ENCODE measurements around the gene TRIM8.
"Not testable (repeated sequence)": the region's sequence is repeated elsewhere in the genome, so short reads cannot be mapped to it uniquely, and the experiment has no call there.

The TRIM8 gene

DNA sequence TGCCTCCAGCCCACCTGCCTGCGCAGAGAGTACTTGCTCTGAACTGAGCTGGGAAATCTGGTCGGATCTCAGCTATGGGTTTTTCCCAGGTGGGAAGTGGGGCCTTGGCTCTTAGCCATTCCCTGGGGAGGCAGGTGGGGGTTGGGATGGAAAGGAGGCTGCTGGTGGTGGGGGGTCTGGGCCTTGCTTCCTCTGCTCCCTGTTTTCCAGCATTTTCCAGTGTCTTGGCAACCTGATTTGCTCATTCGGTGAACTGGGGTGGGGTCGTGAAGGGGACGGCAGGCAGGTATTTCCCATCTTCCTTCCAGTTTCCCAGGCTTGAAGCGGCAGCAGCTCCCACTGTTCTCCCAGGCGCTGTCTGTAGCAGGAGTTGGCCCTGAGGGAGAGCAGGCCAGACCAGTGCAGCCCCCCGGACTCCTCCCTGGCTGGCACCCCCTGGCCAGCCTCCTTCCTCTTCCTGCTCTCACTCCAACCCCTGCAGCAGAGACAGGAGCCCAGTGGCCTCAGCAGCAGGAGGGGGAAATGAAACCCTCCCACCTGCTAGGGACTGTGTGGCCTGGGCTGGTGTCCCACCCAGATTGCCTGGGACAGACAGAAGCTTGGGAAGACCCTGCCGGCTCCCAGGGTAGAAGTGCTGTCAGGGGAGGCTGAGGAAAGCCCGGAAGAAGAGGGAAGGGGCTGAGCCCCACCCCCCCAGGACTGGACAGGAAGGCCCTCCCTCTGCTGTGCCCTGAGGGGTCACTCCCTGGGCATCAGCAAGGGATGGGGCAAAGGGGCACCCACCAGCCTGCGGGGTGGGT lies 6.6 kb downstream of the TRIM8 start:
- DNase-seq, result peak in 3 of 4 experiments; percentile 54 to 63 (median 59)

DNA sequence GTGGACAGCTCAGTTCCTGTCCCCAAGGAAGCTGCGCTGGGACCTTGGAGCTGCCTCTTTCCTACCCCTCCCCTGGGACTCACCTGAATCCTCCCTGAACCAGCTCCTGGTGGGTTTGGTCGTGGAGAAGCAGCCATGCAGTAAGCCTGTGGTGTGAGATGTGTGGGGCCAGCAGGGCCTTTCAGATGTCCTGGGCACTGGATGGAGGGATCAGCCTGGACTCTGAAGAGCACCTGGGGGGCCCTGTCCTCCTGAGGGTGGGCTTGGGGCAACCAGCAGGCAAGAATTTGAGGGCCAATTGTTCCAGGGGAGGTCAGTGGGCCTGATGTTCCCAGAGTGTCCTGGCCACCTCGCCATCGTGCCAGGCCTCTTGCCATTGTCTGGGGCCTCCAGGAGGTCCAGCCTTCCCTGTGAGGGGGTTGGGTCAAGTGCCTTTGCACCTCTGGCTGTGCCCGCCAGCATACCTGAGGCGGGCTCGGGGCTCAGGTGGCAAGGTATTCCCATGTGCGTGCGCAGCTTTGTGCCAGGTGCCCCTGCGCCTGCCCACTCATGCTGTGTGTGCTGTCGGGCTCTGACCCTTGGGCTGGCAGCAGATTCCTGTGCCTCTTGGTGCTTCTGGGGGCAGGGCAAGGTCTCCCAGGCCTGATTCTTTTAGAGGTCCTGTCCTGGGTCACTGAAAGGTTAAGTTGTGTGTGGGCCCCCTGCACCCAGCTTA lies 7.3 kb downstream of the TRIM8 start:
- DNase-seq, result no peak

DNA sequence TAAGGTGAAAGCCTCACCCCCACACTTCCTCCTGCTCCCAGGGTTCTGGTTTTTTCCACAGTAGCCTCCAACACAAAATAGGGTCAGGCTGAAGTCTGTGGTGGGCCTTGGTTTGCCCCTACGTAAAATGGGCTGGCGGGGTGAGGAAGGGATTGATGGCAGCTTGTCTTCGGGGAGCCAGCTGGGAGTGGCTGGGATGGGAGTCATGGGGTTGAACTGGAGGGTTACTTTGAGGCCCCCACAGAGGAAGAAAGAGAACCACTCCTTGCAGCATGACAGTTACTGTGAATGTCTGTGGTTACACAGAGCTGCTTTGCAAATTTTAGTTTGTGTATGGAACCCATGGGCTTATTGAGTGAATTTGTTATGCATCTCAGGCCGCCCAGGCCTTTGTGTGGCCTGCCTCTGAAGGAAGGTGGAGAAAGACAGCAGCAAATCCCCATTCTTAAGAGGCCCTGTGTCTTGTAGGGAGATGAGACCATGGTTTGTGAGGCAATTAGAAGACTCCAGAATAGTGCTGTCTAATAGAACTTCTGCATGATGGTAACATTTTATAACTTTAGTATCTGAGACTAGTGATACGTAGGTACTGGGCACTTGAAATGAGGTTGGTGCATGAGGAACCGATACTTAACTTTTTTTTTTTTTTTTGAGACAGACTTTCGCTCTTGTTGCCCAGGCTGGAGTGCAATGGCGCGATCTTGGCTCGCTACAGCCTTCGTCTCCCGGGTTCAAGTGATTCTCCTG lies 8.1 kb downstream of the TRIM8 start:
- peak; percentile 30 to 60 (median 54) for DNase-seq

DNA sequence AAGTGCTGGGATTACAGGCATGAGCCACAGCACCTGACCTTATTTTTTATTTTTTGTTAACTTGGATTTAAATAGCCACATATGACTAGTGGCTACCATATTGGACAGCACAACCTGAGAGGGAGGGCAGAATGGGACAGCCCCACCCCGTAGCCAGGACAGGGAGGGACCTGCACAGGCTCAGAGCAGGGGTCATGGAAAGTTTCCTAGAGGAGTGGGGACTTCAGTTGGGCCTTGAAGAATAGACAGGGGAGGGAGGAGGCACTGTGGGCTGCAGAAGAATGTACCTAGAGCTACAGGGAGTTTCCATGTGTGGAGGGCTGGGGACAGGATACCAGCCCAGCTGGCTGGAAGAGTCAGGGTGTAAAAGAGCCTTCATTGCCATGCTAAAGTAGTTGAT lies 8.8 kb downstream of the TRIM8 start:
- DNase-seq, result no peak

DNA sequence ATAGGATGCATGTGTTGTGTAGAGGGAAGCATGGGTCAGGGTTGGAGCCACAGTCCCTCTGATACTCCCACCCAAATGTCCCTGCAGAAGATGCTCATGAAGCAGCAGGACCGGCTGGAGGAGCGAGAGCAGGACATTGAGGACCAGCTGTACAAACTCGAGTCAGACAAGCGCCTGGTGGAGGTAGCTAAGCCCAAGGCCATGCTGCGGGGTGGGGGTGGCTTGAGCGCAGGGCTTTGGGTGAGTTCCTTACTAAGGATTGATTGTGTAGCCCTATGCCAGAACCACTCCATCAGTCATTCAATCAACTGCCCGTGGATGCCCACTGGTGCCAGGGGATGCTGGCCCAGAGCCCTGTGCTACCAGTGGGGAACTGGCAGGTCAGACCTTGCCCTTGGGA lies 10.3 kb downstream of the TRIM8 start:
- no peak for DNase-seq

DNA sequence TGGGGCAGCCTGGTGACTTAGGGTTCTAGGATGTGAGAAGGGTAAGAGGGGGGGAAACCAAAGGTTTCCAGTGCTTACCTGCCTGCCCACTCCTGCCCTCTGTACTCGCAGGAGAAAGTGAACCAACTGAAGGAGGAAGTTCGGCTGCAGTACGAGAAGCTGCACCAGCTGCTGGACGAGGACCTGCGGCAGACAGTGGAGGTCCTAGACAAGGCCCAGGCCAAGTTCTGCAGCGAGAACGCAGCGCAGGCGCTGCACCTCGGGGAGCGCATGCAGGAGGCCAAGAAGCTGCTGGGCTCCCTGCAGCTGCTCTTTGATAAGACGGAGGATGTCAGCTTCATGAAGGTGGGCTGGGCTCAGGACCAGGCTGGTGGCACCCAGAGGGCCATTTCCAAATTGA lies 10.7 kb downstream of the TRIM8 start:
- no peak for DNase-seq

DNA sequence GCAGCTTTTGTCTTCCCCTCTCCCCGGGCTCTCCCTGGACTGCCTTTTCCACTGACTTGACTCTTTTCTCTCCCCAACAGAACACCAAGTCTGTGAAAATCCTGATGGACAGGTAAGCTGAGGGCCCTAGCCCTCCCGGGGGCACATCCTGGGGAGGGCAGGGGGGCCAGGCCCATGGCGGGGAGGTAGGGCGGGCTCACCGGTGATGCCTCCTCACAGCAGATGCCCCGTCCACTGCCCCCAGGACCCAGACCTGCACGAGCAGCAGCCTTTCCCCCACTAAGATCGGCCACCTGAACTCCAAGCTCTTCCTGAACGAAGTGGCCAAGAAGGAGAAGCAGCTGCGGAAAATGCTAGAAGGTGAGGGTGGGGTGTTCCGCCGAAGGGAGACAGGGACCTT lies 11.7 kb downstream of the TRIM8 start:
- DNase-seq, result no peak

DNA sequence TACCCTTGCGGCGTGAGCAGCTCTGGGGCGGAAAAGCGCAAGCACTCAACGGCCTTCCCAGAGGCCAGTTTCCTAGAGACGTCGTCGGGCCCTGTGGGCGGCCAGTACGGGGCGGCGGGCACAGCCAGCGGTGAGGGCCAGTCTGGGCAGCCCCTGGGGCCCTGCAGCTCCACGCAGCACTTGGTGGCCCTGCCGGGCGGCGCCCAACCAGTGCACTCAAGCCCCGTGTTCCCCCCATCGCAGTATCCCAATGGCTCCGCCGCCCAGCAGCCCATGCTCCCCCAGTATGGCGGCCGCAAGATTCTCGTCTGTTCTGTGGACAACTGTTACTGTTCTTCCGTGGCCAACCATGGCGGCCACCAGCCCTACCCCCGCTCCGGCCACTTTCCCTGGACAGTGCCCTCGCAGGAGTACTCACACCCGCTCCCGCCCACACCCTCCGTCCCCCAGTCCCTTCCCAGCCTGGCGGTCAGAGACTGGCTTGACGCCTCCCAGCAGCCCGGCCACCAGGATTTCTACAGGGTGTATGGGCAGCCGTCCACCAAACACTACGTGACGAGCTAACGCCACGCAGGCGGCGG lies 12.6 kb downstream of the TRIM8 start:
- DNase-seq, result no peak

DNA sequence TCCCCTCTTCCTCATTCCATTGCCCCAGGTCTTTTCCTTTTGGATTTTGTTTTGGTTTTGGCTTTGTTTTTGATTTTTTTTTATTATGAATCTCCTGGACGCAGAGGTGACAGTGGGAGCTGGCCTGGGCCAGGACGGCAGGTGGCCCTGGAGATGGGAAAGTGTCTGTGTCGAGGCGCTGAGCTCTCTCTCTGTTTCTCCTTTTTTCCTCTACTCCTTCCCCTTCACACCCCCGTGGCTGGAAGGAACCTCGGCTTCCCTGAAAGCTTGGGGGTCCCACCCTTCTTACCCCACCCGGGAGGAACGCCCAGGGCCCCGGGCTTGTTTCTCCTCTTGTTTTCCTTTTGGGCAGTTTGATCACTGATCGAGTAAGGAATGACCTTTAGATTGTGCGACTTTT lies 13.2 kb downstream of the TRIM8 start:
- no peak for DNase-seq

DNA sequence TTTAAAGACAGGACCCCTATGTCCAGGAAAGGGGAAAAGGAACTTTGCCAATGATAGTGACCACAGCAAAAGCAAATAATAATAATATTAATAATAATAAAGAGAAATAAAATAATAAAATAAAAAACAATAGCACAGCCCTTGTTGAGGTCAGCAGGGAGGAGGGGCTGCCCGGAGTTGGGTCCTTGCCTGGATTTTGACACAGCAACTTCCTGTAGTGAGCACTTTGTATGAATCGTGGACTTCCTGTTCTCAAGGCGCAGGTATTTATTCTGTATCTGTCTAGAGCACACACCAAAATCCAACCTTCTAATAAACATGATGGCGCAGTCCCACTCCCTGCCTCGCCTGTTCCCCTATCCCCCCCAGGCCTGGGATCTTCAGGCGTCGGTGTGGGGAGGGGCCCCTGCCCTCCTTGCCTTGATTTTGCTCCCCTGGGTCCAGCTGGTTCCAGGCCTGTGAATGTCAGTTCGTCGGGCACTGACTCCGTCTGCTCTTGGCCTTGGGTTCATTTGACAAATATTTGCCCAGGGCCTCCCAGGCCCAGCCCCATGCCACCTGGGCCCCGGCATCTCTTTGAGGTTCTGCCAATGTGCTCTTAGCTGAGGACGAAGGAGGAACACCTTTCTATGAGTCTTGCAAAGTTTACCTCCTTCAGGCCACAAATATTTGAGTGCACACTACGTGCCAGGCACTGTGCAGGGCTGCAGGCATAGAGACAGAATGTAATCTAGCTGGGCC lies 13.9 kb downstream of the TRIM8 start:
- no peak for DNase-seq

DNA sequence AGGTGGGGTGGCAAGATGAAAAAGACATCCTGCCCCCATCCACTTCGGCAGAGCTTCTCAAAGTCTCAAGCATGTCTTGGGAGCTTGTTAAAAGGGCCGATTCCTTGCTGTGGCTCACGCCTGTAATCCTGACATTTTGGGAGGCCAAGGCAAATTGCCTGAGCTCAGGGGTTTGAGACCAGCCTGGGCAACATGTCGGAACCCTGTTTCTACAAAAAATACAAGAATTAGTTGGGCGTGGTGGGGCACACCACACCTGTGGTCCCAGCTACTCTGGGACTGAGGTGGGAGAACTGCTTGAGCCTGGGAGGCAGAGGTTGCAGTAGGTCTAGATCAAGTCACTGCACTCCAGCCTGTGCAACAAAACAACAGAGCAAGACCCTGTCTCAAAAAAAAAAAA lies 14.5 kb downstream of the TRIM8 start:
- no peak for DNase-seq

DNA sequence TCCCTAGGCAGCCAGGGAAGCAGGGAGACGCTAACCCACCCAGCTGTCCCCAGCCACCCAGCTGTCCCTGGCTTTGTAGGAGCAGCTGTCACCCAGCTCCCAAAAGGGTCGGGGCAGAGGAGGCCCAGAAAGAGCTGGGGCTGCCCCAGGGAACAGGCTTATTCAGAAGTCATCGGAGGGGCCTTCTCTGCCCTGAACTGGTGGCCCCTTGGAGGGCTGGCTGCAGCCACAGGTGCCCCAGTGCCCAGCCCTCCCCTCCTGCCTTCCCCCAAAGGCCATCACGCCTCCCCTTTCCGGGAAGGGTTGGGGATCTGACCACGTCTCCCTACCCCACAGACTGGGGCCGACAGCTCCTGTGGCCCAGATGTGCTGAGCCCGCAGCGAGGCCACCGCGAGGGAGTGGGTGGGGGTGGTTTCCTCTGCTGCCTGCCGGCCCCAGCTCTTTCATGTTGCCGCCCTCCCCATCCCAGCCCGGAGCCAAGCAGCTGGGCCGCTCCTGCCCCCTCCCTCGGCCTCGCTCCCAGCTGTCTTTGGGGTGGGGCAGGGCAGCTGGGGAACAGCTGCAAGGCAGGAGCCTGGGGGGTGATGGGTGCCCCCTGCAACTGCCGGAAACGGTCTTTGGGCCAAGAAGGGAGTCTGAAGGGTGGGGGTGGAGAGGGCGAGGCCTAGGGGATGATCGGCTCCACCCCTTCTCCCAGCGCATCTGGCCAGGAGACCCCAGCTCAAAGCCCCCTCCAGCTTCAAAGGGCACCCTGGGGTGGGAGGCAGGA lies 16.8 kb downstream of the TRIM8 start:
- DNase-seq, result peak; percentile 61 to 87 (median 76)

DNA sequence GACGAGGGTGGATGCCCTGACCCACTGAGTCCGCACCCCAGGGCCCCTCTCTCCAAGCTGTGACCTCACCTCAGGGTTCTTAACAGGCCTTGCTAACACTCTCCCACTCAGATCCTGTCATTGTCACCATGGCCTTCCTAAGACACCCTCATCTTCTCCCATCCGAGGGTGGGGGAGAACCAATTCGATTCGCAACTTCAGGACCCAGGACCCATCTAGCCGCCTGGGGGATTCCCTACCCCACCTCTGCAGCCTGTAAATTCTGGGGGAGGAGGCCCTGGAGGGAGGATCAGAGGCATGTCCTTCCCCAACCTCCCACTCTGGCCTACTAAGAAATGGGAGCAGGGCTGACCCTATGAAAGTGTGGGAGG lies 17.4 kb downstream of the TRIM8 start:
- DNase-seq, result peak in 3 of 4 experiments; percentile 46 to 55 (median 48)

DNA sequence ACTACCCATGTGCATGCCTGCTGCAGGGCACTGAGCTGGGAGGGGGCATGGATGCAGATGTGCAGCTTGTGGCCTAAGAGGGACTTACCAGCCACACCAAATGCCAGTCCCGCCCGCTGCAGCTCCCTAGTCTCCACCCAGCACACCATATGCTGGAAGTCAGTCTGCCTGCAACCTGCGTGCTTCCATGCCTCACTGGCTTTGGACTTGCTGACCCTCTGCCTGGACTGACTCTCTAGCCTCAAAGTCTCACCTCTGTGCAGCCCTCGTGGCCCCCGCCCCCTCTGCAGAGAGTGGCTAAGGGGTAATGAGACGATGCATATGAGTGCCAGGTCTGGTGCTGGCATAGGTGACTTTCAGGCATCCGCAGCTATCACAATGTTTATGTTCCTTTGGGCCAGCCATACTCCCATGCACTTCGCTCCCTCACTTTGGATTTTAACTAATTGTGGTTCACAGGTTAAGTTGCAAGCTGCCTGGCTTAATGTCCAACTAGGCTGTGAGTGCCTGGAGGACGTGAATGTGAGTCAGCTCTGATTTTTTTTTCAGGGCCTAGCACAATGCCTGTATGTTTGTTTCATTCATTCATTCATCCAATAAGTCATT lies 21.7 kb downstream of the TRIM8 start:
- no peak for DNase-seq

DNA sequence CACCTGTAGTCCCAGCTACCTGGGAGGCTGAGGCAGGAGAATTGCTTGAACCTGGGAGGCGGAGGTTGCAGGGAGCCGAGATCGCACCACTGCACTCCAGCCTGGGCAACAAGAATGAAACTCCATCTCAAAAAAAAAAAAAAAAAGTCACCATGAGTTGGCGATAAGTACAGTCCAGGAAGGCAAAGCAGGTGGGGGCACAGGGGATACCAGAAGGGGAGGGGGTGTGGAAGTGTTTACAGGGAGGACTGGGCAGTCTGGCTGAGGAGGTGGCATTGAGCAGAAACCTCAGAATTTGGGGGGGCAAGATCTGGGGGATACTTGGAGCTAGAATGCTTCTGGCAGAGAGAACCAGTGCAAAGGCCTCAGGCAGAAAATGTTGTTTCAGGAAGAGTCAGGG lies 23.1 kb downstream of the TRIM8 start:
- not testable (repeated sequence) for DNase-seq

DNA sequence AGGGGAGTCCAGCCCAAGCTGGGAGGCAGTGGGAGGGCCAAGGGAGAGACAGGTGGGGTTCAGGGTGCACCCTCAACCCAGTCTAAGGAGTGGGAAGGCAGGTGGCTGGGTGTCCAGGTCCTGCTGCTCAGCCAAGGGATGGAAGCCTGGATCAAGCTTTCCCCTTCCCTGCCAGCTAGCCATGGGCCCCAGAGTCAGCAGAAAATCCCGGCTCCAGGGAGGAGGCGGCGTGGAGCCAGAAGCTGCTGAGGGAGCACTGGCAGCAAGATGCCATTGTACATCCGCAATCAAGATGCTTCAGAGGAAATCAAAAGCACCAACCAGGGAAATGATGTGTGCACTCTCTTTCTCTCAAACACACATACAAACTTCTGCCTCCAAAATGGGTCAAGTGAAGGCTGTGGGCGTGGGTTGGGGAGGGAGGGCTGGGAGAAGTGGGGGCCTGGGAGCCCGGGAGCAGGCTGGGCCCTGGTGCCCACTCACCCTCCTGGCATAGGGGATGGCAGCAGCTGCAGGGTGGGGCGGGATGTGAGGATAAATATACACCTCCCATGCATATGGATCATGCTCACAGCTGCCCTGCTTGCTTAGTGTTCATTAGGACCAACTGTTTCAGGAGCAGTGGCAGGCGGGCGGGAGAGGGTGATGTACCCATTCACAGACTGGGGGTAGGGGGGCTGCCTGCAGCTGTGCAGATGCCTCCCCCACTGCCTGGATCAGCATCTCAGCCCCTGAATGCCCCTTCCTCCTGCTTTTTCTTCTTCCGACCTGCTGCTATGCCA lies 24.2 kb downstream of the TRIM8 start:
- no peak for DNase-seq

DNA sequence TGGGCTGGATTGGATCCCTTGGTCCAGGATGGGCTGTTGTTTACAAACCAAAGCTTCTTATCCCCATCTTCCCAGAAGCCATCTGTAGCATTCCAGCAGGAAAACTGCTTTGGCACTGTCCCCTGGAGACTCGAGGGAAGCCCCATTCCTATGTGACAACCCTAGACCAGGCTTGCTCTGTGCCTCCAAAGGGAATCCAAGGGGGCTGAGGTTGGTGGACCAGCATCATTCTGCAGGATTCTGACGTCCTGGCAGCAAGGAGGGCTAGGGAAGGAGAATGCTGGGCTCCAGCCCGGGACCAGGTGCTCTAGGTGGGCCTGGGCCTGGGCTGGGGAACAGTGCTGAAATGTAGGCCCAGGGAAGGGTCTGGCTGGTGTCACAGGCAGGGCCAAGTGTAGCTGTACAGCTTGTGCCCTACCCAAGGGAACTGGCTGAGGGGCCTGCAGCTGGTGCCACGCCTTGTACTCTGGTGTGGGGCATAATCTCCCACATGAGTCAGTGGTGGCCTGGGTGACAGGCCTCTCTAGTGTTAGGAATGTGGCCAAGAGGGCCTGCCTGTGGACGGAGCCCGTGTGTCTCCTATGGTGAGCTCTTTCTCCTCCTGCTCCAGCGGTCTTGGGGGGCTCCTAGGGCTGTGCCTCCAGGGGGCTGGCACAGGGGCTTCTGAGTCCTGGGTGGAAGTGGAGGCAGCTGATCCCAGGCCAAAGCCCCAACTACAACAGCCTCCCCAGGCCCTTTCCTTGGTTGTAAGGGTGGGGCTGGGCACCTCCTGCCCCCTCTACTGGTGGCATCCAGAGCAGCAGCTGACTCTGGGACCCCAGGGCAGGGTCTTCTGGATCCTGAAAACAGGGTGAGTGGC lies 25.2 kb downstream of the TRIM8 start:
- no peak for DNase-seq

DNA sequence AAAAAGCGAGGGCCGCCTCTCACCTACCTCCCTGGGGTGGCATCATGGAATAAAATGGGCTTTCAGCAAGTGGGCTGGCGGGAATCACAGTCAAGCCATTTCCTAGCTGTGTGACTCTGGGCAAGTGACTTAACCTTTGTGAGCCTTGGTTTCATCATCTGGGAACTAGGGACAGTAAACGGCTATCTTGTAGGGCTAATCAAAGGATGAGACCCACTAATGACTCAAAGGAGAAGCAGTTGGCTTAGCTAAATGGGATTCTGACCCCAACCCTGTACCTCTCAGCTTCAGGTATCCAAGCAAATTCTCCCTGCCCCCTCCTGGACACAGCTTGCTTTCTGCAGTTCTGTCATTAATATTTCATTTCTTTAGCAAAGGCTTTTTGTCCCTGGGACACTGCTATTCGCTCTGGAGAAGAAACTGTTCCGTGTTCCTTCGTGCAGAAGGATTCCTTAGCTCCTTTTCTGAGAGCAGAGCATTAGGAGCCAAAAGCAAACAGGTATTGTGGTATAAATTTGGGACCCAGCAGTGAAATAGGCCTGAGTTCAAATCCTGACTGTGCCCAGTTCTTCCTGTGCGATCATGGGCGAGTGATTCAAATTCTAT lies 25.9 kb downstream of the TRIM8 start:
- DNase-seq, result no peak

DNA sequence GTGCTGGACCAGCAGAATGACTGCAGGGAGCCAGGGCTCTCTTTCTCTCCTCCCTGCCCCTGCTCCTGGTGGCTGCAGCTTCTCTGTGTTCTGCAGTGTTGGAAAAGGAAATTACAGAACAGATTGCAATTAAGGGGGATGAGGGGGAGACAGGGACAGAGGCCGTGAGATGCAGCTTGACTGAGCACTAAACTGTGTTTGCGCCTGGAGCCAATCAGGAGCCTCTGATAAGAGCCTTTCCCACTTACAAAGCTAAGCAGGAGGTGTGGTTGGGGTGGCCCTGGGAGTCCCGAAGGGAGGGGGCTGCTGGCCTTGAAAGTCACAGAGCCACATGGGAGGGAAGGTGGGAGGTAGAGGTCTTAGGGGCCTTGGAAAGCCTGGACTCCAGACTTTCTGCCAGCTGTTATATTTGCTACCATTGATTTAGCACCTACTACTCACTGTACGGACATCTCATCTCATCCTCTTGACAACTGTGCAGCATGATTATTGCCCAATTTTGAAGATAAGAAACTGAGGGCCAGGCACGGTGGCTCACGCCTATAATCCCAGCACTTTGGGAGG lies 26.7 kb downstream of the TRIM8 start:
- no peak for DNase-seq

Data from suppressor macrophage (primary cell).